Right lobe of liver (tissue), 4 donors: ENCODE data around the gene KCNQ1OT1.

ENCODE experiments used
- CTCF ChIP-seq, 4 donors: fragments of 200-600 bp in 3 of 4; fragments of 450-650 bp in 1 of 4; IDR thresholded peaks; one replicate each; pipeline versions ENCODE4 v1.5.1 to v1.8.0; 2016 to 2022; ENCODE audit warnings: antibody characterized with exemption in 4 of 4, mild to moderate bottlenecking in 2 of 4
- POLR2A ChIP-seq: fragments of 450-650 bp; IDR thresholded peaks from one replicate; pipeline ENCODE4 v1.6.1; 2017; ENCODE audit warnings: antibody characterized with exemption, mild to moderate bottlenecking
- donor health status: DM: no; HTN: no; CAD: no.
- donor health status: DM: no; HTN: no; CAD: no.
- donor health status: DM: no; HTN: yes; CAD: no.

GRCh38 chr11:2672553-2673249, 27.1 kb downstream of the KCNQ1OT1 start:
- TF ChIP-seq CTCF (IDR thresholded peaks at IDR 0.05) (no peak), POLR2A (no peak)
